SK-N-SH treated with all-trans-retinoic acid at 6 μM for 48 hours (cell line): ENCODE results near the gene LHFPL6.

Experiments
- ATAC-seq: fragments of 200-7000 bp; cut with Tn5 transposase; 3 replicates; pipeline ENCODE4 v1.9.1; 2020; ENCODE audit warnings: mild to moderate bottlenecking, moderate library complexity
- BACH2 ChIP-seq: fragments of 250-450 bp; sonication (Bioruptor Pico); IDR thresholded peaks from 2 replicates; pipeline ENCODE4 v1.9.0; 2021; ENCODE audit warnings: mild to moderate bottlenecking, borderline replicate concordance
- CSDC2 ChIP-seq: fragments of 250-450 bp; sonication (Bioruptor Pico); IDR thresholded peaks from 2 replicates; pipeline ENCODE4 v1.5.0; 2020; ENCODE audit warnings: mild to moderate bottlenecking, moderate library complexity
- ESRRG ChIP-seq: fragments of 250-450 bp; sonication (Bioruptor Pico); IDR thresholded peaks from 2 replicates; pipeline ENCODE4 v1.6.1; 2021; ENCODE audit warnings: mild to moderate bottlenecking
- GLIS3 ChIP-seq: fragments of 250-450 bp; sonication (Bioruptor Pico); IDR thresholded peaks from 2 replicates; pipeline ENCODE4 v1.5.0; 2020; ENCODE audit warnings: mild to moderate bottlenecking, moderate library complexity
- RARB ChIP-seq: fragments of 250-450 bp; sonication (Bioruptor Pico); IDR thresholded peaks from 2 replicates; pipeline ENCODE4 v1.8.0; 2021; ENCODE audit warnings: mild to moderate bottlenecking, moderate library complexity
- TCF4 ChIP-seq: fragments of 250-450 bp; sonication (Bioruptor Pico); IDR thresholded peaks from 2 replicates; pipeline ENCODE4 v1.8.0; 2021; ENCODE audit warnings: mild to moderate bottlenecking, moderate library complexity, borderline replicate concordance
- TOX ChIP-seq: fragments of 250-450 bp; sonication (Bioruptor Pico); IDR thresholded peaks from 2 replicates; pipeline ENCODE4 v1.8.0; 2021; ENCODE audit warnings: mild to moderate bottlenecking, moderate library complexity, borderline replicate concordance
- ZC3H10 ChIP-seq: fragments of 250-450 bp; sonication (Bioruptor Pico); IDR thresholded peaks from 2 replicates; pipeline ENCODE4 v1.5.1; 2021; ENCODE audit warnings: mild to moderate bottlenecking, moderate library complexity
- ZFP3 ChIP-seq: fragments of 250-450 bp; sonication (Bioruptor Pico); IDR thresholded peaks from 2 replicates; pipeline ENCODE4 v1.5.0; 2020; ENCODE audit warnings: mild to moderate bottlenecking, moderate library complexity
- ZFP30 ChIP-seq: fragments of 450-650 bp; formaldehyde crosslinking; IDR thresholded peaks from 2 replicates; pipeline ENCODE4 v1.5.0; 2022; ENCODE audit warnings: mild to moderate bottlenecking, moderate library complexity
- ZNF565 ChIP-seq: fragments of 450-650 bp; formaldehyde crosslinking; conservative IDR thresholded peaks from 2 replicates; pipeline ENCODE4 v1.5.0; 2020; ENCODE audit warnings: low read depth, mild to moderate bottlenecking, moderate library complexity
- ZNF70 ChIP-seq: fragments of 450-650 bp; formaldehyde crosslinking; IDR thresholded peaks from 2 replicates; pipeline ENCODE4 v1.5.0; 2020; ENCODE audit warnings: mild to moderate bottlenecking, moderate library complexity
- TF ChIP-seq, protein P1 (sequence below): fragments of 250-450 bp; sonication (Bioruptor Pico); IDR thresholded peaks from 2 replicates; pipeline ENCODE4 v1.8.0; 2021; ENCODE audit warnings: low read depth, mild to moderate bottlenecking, moderate library complexity, borderline replicate concordance
- TF ChIP-seq, protein P2 (sequence below): fragments of 250-450 bp; sonication (Bioruptor Pico); IDR thresholded peaks from 2 replicates; pipeline ENCODE4 v1.5.0; 2020; ENCODE audit warnings: mild to moderate bottlenecking, moderate library complexity
- TF ChIP-seq, protein P3 (sequence below): fragments of 250-450 bp; sonication (Bioruptor Pico); IDR thresholded peaks from 2 replicates; pipeline ENCODE4 v1.8.0; 2020; ENCODE audit warnings: mild to moderate bottlenecking, moderate library complexity, borderline replicate concordance
- TF ChIP-seq, protein P4 (sequence below): fragments of 250-450 bp; sonication (Bioruptor Pico); IDR thresholded peaks from 2 replicates; pipeline ENCODE4 v1.5.1; 2021; ENCODE audit warnings: mild to moderate bottlenecking, moderate library complexity

Gene LHFPL6

DNA sequence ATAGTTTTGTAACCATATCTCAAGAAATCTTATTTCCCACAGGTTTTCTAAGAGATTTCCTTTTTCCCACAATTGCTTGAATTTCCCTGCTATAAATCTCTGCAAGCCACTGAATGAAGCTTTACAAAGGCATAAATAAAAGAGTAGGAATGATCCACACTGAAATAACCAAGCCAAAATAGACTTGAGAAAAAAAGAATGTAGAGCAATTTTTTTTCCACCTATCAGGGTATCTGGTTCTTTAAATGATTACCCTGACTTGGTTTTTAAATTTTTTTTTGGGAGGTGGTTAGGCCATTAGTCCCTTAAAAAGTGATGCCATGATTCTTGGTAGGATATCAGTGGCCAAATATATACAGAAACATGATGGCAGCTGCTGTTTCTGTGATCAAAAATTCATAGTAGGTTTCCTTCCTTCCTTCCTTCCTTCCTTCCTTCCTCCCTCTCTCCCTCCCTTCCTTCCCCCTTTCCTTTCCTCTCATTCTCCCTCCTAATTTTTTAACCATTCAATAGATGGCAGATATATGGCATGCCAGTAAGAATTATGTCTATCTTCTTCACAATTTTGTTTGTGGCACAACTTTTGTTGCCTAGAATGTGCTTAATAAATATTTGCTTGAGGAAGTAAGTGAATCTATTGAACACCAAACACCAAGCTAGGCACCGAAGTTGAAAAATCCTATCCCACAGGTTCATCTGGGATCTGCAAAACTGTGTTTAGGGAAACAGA lies 233.7 kb downstream of the LHFPL6 start:
- no peak for TF ChIP-seq ESRRG
- TF ChIP-seq, protein P1, sequence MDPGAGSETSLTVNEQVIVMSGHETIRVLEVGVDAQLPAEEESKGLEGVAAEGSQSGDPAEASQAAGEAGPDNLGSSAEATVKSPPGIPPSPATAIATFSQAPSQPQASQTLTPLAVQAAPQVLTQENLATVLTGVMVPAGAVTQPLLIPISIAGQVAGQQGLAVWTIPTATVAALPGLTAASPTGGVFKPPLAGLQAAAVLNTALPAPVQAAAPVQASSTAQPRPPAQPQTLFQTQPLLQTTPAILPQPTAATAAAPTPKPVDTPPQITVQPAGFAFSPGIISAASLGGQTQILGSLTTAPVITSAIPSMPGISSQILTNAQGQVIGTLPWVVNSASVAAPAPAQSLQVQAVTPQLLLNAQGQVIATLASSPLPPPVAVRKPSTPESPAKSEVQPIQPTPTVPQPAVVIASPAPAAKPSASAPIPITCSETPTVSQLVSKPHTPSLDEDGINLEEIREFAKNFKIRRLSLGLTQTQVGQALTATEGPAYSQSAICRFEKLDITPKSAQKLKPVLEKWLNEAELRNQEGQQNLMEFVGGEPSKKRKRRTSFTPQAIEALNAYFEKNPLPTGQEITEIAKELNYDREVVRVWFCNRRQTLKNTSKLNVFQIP (CRISPR knock-in tag), result no peak
- TF ChIP-seq TCF4 (CRISPR knock-in tag), result no peak
- TF ChIP-seq ZFP3 (CRISPR knock-in tag), result no peak
- no peak for TF ChIP-seq GLIS3 (CRISPR knock-in tag)
- TF ChIP-seq ZC3H10 (CRISPR knock-in tag), result no peak
- TF ChIP-seq, protein P2, sequence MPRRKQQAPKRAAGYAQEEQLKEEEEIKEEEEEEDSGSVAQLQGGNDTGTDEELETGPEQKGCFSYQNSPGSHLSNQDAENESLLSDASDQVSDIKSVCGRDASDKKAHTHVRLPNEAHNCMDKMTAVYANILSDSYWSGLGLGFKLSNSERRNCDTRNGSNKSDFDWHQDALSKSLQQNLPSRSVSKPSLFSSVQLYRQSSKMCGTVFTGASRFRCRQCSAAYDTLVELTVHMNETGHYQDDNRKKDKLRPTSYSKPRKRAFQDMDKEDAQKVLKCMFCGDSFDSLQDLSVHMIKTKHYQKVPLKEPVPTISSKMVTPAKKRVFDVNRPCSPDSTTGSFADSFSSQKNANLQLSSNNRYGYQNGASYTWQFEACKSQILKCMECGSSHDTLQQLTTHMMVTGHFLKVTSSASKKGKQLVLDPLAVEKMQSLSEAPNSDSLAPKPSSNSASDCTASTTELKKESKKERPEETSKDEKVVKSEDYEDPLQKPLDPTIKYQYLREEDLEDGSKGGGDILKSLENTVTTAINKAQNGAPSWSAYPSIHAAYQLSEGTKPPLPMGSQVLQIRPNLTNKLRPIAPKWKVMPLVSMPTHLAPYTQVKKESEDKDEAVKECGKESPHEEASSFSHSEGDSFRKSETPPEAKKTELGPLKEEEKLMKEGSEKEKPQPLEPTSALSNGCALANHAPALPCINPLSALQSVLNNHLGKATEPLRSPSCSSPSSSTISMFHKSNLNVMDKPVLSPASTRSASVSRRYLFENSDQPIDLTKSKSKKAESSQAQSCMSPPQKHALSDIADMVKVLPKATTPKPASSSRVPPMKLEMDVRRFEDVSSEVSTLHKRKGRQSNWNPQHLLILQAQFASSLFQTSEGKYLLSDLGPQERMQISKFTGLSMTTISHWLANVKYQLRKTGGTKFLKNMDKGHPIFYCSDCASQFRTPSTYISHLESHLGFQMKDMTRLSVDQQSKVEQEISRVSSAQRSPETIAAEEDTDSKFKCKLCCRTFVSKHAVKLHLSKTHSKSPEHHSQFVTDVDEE (CRISPR knock-in tag), result no peak
- no peak for TF ChIP-seq ZFP30 (CRISPR knock-in tag)
- no peak for ATAC-seq

DNA sequence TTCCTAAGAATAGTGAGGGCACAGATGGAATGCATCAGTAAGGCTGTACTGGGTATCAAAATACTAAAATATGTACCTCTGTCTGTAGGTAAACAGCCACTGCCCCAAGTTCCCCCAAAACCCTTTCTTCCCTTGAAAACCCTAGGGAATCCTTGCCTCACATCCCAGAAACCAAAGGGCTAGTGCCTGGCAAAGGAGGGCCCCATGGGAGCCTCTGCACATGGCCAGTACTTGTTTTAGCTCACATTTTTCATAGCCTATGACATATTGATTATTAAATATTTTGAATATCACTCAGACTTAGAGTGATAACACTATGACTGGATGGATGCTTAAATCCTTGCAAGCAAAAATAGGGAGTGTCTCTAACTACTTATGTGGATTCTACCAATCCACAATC lies 237.1 kb downstream of the LHFPL6 start:
- ATAC-seq, result no peak
- TF ChIP-seq ZNF70 (CRISPR knock-in tag), result no peak
- no peak for TF ChIP-seq ESRRG

DNA sequence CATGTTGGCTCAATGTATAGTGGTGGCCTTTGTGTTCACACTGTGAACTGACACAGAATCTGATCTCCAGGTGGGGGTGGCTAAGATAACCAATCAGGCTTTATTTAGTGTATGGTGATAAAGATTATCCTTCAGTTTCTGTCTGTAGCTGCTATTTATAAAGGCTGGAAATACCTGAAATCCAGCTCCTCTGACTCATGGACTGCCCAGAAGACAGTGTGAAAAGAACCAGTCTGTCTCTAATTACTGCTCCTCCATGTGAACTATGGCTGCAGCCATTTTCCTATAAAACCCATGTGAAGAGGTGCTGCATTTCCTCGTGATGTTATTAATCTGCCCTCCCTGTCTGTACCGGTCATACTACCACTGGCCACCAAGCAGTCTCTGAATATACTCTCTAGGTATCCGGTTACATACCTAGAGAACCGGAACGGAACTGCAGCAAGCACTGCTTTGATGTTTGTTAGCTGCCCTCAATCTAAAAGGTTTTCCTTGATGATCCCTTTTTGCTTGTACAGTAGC lies 238.0 kb downstream of the LHFPL6 start:
- no peak for TF ChIP-seq CSDC2 (CRISPR knock-in tag)
- TF ChIP-seq, protein P1 (CRISPR knock-in tag), result no peak
- no peak for TF ChIP-seq RARB (CRISPR knock-in tag)
- TF ChIP-seq ZNF565, result no peak
- TF ChIP-seq TOX (CRISPR knock-in tag), result no peak
- ATAC-seq, result peak; percentile 85

DNA sequence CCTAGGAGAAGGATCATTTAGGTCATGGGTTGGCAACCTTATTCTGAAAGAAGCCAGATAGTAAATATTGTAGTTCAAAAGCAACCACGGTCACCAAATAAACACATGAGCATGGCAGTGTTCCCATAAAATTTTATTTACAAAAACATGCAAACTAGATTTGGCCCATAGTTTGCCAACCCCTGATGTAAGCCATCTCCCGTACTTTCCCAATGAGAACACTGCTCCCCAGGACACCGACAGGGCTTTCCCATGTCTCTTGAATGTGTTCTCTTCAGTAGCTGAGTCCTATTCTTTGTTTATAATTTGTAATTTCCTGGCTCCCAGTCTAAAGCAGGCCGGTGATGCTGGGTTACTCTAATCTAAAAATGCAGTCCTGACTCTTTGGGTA lies 239.6 kb downstream of the LHFPL6 start:
- TF ChIP-seq, protein P3, sequence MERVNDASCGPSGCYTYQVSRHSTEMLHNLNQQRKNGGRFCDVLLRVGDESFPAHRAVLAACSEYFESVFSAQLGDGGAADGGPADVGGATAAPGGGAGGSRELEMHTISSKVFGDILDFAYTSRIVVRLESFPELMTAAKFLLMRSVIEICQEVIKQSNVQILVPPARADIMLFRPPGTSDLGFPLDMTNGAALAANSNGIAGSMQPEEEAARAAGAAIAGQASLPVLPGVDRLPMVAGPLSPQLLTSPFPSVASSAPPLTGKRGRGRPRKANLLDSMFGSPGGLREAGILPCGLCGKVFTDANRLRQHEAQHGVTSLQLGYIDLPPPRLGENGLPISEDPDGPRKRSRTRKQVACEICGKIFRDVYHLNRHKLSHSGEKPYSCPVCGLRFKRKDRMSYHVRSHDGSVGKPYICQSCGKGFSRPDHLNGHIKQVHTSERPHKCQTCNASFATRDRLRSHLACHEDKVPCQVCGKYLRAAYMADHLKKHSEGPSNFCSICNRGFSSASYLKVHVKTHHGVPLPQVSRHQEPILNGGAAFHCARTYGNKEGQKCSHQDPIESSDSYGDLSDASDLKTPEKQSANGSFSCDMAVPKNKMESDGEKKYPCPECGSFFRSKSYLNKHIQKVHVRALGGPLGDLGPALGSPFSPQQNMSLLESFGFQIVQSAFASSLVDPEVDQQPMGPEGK (CRISPR knock-in tag), result no peak
- TF ChIP-seq, protein P4, sequence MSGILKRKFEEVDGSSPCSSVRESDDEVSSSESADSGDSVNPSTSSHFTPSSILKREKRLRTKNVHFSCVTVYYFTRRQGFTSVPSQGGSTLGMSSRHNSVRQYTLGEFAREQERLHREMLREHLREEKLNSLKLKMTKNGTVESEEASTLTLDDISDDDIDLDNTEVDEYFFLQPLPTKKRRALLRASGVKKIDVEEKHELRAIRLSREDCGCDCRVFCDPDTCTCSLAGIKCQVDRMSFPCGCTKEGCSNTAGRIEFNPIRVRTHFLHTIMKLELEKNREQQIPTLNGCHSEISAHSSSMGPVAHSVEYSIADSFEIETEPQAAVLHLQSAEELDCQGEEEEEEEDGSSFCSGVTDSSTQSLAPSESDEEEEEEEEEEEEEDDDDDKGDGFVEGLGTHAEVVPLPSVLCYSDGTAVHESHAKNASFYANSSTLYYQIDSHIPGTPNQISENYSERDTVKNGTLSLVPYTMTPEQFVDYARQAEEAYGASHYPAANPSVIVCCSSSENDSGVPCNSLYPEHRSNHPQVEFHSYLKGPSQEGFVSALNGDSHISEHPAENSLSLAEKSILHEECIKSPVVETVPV (CRISPR knock-in tag), result no peak
- TF ChIP-seq ESRRG, result no peak
- TF ChIP-seq RARB (CRISPR knock-in tag), result no peak
- TF ChIP-seq BACH2 (CRISPR knock-in tag), result no peak
- TF ChIP-seq ZC3H10 (CRISPR knock-in tag), result no peak
- no peak for TF ChIP-seq ZFP3 (CRISPR knock-in tag)
- no peak for TF ChIP-seq ZFP30 (CRISPR knock-in tag)
- TF ChIP-seq TOX (CRISPR knock-in tag), result no peak
- TF ChIP-seq, protein P1 (CRISPR knock-in tag), result no peak
- no peak for TF ChIP-seq ZNF565
- no peak for TF ChIP-seq TCF4 (CRISPR knock-in tag)
- no peak for TF ChIP-seq CSDC2 (CRISPR knock-in tag)
- ATAC-seq, result no peak
